ENCODE measurements around the gene PLCB1. TPM values are rescaled to one million over a fixed set of nuclear protein-coding genes. Genes with fewer than 3 reads are reported as not detected.

PLCB1 gene
- total and polyA plus RNA-seq, 4 donors = 1.6 to 43.8 (median 6.1) TPM

GRCh38 chr20:8355453-8355852 lies 223.4 kb downstream of the PLCB1 start:
- Histone ChIP-seq H3K27ac (ENCODE audit: low read depth in 1 of 2, low read length in 1 of 2) (no peak overlapping the region), H3K4me3 (no peak overlapping the region), H3K4me1 (ENCODE audit: control insufficient read depth in 5 of 5, insufficient read depth in 5 of 5, low read length in 5 of 5) (no peaks in the 10 kb centered on the region), H3K9ac (ENCODE audit: insufficient read depth in 1 of 2, low read length in 2 of 2) (no peak overlapping the region), H3K27me3 (ENCODE audit: control insufficient read depth in 3 of 3, insufficient read depth in 3 of 3, low read length in 2 of 3) (no peaks in the 10 kb centered on the region), H3K36me3 (ENCODE audit: control insufficient read depth in 4 of 4, insufficient read depth in 4 of 4, low read length in 4 of 4) (no peaks in the 10 kb centered on the region), H3K9me3 (ENCODE audit: control insufficient read depth in 4 of 4, insufficient read depth in 3 of 4, low read length in 3 of 4) (no peaks in the 10 kb centered on the region)
- TF ChIP-seq, protein P1, sequence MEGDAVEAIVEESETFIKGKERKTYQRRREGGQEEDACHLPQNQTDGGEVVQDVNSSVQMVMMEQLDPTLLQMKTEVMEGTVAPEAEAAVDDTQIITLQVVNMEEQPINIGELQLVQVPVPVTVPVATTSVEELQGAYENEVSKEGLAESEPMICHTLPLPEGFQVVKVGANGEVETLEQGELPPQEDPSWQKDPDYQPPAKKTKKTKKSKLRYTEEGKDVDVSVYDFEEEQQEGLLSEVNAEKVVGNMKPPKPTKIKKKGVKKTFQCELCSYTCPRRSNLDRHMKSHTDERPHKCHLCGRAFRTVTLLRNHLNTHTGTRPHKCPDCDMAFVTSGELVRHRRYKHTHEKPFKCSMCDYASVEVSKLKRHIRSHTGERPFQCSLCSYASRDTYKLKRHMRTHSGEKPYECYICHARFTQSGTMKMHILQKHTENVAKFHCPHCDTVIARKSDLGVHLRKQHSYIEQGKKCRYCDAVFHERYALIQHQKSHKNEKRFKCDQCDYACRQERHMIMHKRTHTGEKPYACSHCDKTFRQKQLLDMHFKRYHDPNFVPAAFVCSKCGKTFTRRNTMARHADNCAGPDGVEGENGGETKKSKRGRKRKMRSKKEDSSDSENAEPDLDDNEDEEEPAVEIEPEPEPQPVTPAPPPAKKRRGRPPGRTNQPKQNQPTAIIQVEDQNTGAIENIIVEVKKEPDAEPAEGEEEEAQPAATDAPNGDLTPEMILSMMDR (IDR thresholded peaks at IDR 0.05; ENCODE audit: control extremely low read depth, extremely low read depth) = no peak
- DNase-seq = no peak
- ATAC-seq (ENCODE audit: insufficient read depth, low FRiP score) = no peak
- 94 to 96% methylated on average over 3 of the region's 3 CpGs for WGBS, 2 donors

- no peak for ATAC-seq (ENCODE audit: insufficient read depth, low FRiP score)
- Histone ChIP-seq H3K27me3 (ENCODE audit: control insufficient read depth in 3 of 3, insufficient read depth in 3 of 3, low read length in 2 of 3) (no peaks in the 10 kb centered on the region), H3K9ac (ENCODE audit: insufficient read depth in 1 of 2, low read length in 2 of 2) (no peak overlapping the region), H3K4me3 (no peak overlapping the region), H3K27ac (ENCODE audit: low read depth in 1 of 2, low read length in 1 of 2) (no peak overlapping the region), H3K36me3 (ENCODE audit: control insufficient read depth in 4 of 4, insufficient read depth in 4 of 4, low read length in 4 of 4) (no peaks in the 10 kb centered on the region), H3K9me3 (ENCODE audit: control insufficient read depth in 4 of 4, insufficient read depth in 3 of 4, low read length in 3 of 4) (no peaks in the 10 kb centered on the region), H3K4me1 (ENCODE audit: control insufficient read depth in 5 of 5, insufficient read depth in 5 of 5, low read length in 5 of 5) (no peaks in the 10 kb centered on the region)
- 52 to 61% methylated on average over 2 of the region's 2 CpGs for WGBS, 2 donors
- DNase-seq = no peak
- TF ChIP-seq, protein P1 (IDR thresholded peaks at IDR 0.05; ENCODE audit: control extremely low read depth, extremely low read depth) = no peak
Measured at GRCh38 chr20:8356806-8357205, 224.7 kb downstream of the PLCB1 start.

- DNase-seq = no peak
- 66 to 72% methylated on average over 2 of the region's 2 CpGs for WGBS, 2 donors
- H3K27ac ChIP-seq (ENCODE audit: low read depth in 1 of 2, low read length in 1 of 2) = no peak overlapping the region
Measured at GRCh38 chr20:8357703-8358102, 225.6 kb downstream of the PLCB1 start.

DNA sequence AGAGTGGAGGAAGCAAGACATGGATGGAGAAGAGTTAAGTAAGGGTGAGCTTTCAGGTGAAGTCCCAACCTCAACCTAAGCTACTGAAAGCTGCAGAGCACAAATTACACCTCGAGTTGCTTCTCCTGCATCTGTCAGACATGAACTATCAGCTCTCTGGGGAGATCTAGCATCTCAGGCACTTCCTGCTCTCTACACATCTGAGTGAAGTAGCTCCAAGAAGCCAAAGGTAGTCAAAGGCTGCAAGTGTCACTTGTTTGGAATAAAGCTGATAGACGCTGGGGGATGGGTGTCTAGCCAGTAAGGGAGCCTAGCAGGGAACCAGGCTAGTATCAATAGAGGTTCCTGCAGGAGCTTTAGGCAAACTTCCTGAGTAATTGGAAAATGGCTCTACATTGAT lies 228.0 kb downstream of the PLCB1 start:
- Histone ChIP-seq H3K4me3 (no peak overlapping the region), H3K9ac (ENCODE audit: insufficient read depth in 1 of 2, low read length in 2 of 2) (no peak overlapping the region), H3K36me3 (ENCODE audit: control insufficient read depth in 4 of 4, insufficient read depth in 4 of 4, low read length in 4 of 4) (no peaks in the 10 kb centered on the region), H3K9me3 (ENCODE audit: control insufficient read depth in 4 of 4, insufficient read depth in 3 of 4, low read length in 3 of 4) (no peaks in the 10 kb centered on the region), H3K4me1 (ENCODE audit: control insufficient read depth in 5 of 5, insufficient read depth in 5 of 5, low read length in 5 of 5) (no peaks in the 10 kb centered on the region), H3K27me3 (ENCODE audit: control insufficient read depth in 3 of 3, insufficient read depth in 3 of 3, low read length in 2 of 3) (no peaks in the 10 kb centered on the region), H3K27ac (ENCODE audit: low read depth in 1 of 2, low read length in 1 of 2) (no peak overlapping the region)
- DNase-seq (no peak), ATAC-seq (ENCODE audit: insufficient read depth, low FRiP score) (no peak)
- TF ChIP-seq, protein P1 (IDR thresholded peaks at IDR 0.05; ENCODE audit: control extremely low read depth, extremely low read depth) = no peak
- WGBS, 2 donors = 56 to 59% methylated on average over 2 of the region's 2 CpGs

More at GRCh38 chr20:8357703-8358102, 225.6 kb downstream of the PLCB1 start:
- H3K27me3 ChIP-seq (ENCODE audit: control insufficient read depth in 3 of 3, insufficient read depth in 3 of 3, low read length in 2 of 3) = no peaks in the 10 kb centered on the region
- TF ChIP-seq, protein P1 (IDR thresholded peaks at IDR 0.05; ENCODE audit: control extremely low read depth, extremely low read depth) = no peak
- no peaks in the 10 kb centered on the region for H3K4me1 ChIP-seq (ENCODE audit: control insufficient read depth in 5 of 5, insufficient read depth in 5 of 5, low read length in 5 of 5)
- H3K36me3 ChIP-seq (ENCODE audit: control insufficient read depth in 4 of 4, insufficient read depth in 4 of 4, low read length in 4 of 4) = no peaks in the 10 kb centered on the region
- H3K9ac ChIP-seq (ENCODE audit: insufficient read depth in 1 of 2, low read length in 2 of 2) = no peak overlapping the region
- H3K9me3 ChIP-seq (ENCODE audit: control insufficient read depth in 4 of 4, insufficient read depth in 3 of 4, low read length in 3 of 4) = no peaks in the 10 kb centered on the region
- H3K4me3 ChIP-seq = no peak overlapping the region
- ATAC-seq (ENCODE audit: insufficient read depth, low FRiP score) = no peak
